MG63 (cell line): ENCODE measurements around the gene CCDC201. TPM values are rescaled to one million over a fixed set of nuclear protein-coding genes. Genes with fewer than 3 reads are reported as not detected.

Experiments used
- DNase-seq: peaks from one replicate; pipeline ENCODE4 v3.0.0-alpha.2; 2020
- H3K27me3 ChIP-seq: fragments of 250-450 bp; sonication (Bioruptor Pico); 2 replicates; pipeline ENCODE4 v1.5.1; 2020; ENCODE audit warnings: mild to moderate bottlenecking, moderate library complexity
- H3K36me3 ChIP-seq: fragments of 250-450 bp; sonication (Bioruptor Pico); 2 replicates; pipeline ENCODE4 v1.5.1; 2020; ENCODE audit warnings: mild to moderate bottlenecking, moderate library complexity
- H3K4me3 ChIP-seq: fragments of 250-450 bp; sonication (Bioruptor Pico); 2 replicates; pipeline ENCODE4 v1.5.1; 2020; ENCODE audit warnings: mild to moderate bottlenecking, moderate library complexity
- H3K9me3 ChIP-seq: fragments of 250-450 bp; sonication (Bioruptor Pico); 2 replicates; pipeline ENCODE4 v1.5.1; 2020; ENCODE audit warnings: mild to moderate bottlenecking, moderate library complexity
- total RNA-seq: library from RNA; depleted of rRNA; stranded (reverse); fragments of >200 nt; shearing (Covaris generic); gene quantifications from 2 replicates; pipeline ENCODE4 v1.2.3, GENCODE V29; 2014; ENCODE audit warnings: low replicate concordance

CCDC201 gene
- total RNA-seq, 1 experiment from 2014 or later, result not detected

- no peak for DNase-seq
- Histone ChIP-seq H3K27me3 (no peaks in the 10 kb centered on the region), H3K9me3 (peaks cover 4% of the 10 kb centered on the region; the same call in 1 of the 2 replicates), H3K4me3 (no peak overlapping the region), H3K36me3 (no peaks in the 10 kb centered on the region)
Observed at GRCh38 chr7:45898222-45898621, 25.3 kb upstream of the CCDC201 start.

- Histone ChIP-seq H3K36me3 (no peaks in the 10 kb centered on the region), H3K9me3 (peaks cover 4% of the 10 kb centered on the region; the same call in 1 of the 2 replicates), H3K4me3 (no peak overlapping the region), H3K27me3 (no peaks in the 10 kb centered on the region)
- peak; percentile 57 for DNase-seq
Observed at GRCh38 chr7:45897042-45897690, 24.3 kb upstream of the CCDC201 start.

DNA sequence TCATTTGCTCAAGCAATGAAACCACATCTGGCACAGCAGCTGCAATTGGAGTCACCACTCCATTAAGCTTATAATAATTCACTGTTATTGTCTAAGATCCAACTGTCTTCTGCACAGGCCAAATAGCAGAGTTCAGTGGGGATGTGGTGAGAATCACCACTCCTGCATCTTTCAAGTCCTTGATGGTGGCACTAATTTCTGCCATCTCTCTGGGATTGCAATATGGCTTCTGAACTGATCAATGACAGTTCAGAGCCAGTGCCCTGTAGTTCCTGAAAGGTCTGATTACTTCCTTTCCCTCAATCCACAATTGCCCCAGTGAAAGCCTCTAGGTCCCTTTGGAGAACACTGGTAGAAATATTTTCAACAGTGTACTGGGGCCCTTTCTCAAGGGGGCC, 21.8 kb upstream of the CCDC201 start:
- no peak for DNase-seq
- peaks cover 4% of the 10 kb centered on the region; the same call in 1 of the 2 replicates for H3K9me3 ChIP-seq
- H3K36me3 ChIP-seq, result no peaks in the 10 kb centered on the region
- no peak overlapping the region for H3K4me3 ChIP-seq
- H3K27me3 ChIP-seq, result no peaks in the 10 kb centered on the region

- Histone ChIP-seq H3K4me3 (no peak overlapping the region), H3K9me3 (peaks cover 4% of the 10 kb centered on the region; the same call in 1 of the 2 replicates), H3K27me3 (no peaks in the 10 kb centered on the region), H3K36me3 (no peaks in the 10 kb centered on the region)
- no peak for DNase-seq
Observed at GRCh38 chr7:45893996-45894664, 21.2 kb upstream of the CCDC201 start.

DNA sequence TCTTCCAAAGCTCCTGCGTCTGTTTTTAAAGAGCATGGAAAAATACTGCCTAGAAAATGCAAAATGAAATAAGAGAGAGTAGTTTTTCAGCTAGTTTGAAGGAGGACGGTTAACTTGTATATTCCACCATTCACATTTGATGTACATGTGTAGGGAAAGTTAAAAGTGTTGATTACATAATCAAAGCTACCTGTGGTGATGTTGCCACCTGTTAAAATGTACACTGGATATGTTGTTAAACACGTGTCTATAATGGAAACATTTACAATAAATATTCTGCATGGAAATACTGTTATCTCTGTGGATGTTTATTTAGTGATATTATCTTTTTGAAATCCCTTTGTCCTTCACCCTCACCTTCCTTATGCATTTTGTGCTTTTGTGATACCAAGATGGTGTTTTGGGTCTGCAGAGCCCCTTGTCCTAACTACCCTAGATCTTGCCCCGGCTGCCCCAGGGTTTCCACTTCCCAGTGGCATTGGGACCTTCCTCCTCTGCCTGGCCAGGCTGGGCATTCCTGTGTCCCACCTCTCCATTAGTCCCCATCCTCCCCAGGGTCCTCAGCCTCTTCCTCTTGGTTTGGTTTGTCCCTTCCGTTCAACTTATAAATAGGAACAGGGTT, 20.6 kb upstream of the CCDC201 start:
- Histone ChIP-seq H3K9me3 (no peaks in the 10 kb centered on the region), H3K27me3 (no peaks in the 10 kb centered on the region)

DNA sequence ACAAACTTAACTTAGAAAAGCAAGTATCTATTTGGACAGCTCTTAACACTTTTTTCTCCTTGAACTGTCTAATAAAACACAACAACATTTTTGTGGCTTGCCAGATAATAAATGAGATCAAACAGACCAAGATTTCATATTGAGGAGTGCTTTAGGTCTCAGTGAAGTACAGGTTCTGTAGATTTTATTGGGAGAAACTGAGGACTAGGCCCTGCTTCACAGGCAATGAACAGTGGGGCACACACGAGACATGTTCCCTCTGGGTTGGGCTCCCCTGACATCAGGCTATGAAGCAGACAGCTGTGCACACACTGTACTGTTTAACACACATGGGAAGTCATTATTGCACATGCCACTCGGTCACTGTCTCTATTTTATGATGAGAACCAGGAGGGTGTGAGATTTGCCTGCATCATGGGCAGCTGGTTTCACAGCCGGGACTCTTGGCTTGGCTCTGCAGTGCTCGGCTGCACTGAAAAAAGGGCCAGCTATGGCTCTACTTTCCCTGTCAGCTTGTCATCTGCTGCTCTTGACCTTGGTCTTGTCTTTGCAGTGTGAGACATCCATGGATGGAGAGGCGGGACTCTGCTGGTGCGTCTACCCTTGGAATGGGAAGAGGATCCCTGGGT, 19.6 kb upstream of the CCDC201 start:
- H3K27me3 ChIP-seq, result no peaks in the 10 kb centered on the region
- H3K4me3 ChIP-seq, result no peak overlapping the region
- no peaks in the 10 kb centered on the region for H3K9me3 ChIP-seq
- no peak for DNase-seq
- H3K36me3 ChIP-seq, result no peaks in the 10 kb centered on the region

More for the DNA sequence above, 20.6 kb upstream of the CCDC201 start:
- H3K36me3 ChIP-seq, result no peaks in the 10 kb centered on the region
- no peak for DNase-seq
- no peak overlapping the region for H3K4me3 ChIP-seq

DNA sequence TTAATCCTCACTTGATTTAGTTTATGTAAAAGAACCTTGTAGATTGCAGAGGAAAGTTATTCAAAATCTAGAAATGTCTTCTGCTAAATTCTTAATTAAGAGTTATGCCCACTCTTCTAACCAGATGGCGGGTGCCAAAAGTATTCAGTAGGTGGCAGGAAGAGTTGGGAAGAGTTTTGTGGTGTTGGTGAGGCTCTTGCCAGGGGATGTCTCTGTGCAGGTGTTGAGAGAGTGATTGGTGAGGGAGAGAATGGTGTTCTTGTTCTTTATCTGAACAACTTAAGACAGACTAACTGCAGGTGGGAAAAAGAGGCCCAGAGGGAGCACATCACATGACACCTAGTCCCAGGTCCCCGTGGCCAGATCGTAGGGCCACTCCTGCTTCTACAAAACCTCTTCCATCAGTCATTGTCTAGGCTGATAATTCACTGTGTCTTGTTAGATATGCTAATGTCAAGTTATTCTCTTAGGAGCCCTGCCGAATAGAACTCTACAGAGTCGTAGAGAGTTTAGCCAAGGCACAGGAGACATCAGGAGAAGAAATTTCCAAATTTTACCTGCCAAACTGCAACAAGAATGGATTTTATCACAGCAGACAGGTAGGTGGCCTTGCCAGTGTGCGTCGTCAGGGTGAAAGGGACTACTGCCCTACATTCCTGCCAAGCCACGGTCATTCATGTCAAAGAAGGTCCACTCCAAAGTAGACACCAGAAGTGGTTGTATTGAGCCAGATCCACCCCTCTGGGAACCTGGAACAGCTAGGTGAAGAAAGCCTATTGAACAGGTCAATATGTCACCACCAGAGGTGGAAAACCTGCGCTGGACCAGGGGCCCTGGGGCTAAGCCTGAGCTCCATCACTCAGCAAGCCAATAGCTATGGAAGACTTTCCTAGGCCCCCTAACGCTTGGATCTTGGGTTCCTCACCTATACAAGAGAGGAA, 18.9 kb upstream of the CCDC201 start:
- Histone ChIP-seq H3K36me3 (no peaks in the 10 kb centered on the region), H3K27me3 (no peaks in the 10 kb centered on the region), H3K9me3 (no peaks in the 10 kb centered on the region), H3K4me3 (no peak overlapping the region)
- DNase-seq, result no peak

- Histone ChIP-seq H3K27me3 (no peaks in the 10 kb centered on the region), H3K36me3 (no peaks in the 10 kb centered on the region), H3K4me3 (no peak overlapping the region), H3K9me3 (no peaks in the 10 kb centered on the region)
- DNase-seq, result no peak
Observed at GRCh38 chr7:45890902-45891461, 18.1 kb upstream of the CCDC201 start.

DNA sequence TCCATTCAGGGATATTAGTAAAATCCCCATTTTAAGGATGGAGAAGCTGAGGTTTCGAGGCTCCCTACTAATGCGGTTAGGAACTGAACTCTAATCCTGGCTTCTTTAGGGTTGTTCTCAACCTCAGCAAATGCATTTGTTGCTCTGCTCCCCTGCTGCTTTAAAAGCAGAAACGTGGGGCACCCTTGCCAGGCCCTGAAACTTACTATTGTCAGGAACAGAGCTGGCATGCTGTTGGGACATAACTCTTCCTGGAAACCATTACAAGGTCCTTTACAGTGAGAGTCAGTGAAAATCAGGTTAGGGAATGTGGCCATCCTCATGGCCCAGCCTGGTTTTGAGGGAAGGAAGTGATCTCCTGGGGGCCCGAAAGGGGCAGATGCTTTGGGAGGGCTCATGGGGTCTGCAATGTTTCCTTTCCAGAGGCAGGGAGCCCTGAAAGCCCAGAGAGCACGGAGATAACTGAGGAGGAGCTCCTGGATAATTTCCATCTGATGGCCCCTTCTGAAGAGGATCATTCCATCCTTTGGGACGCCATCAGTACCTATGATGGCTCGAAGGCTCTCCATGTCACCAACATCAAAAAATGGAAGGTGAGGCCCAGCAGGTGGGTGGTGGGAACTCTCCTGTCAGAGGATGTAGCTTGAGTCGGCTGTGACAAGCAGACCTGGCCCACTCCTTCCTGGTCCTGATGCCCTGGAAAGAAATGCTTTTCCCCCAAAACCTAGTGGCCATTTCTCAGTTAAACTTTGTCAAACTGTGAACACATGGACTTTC, 17.4 kb upstream of the CCDC201 start:
- Histone ChIP-seq H3K9me3 (no peaks in the 10 kb centered on the region), H3K4me3 (no peak overlapping the region)
- DNase-seq, result no peak

GRCh38 chr7:45889367-45890067, 16.6 kb upstream of the CCDC201 start:
- Histone ChIP-seq H3K4me3 (no peak overlapping the region), H3K27me3 (no peaks in the 10 kb centered on the region), H3K36me3 (no peaks in the 10 kb centered on the region), H3K9me3 (no peaks in the 10 kb centered on the region)
- no peak for DNase-seq

More for the DNA sequence above, 17.4 kb upstream of the CCDC201 start:
- Histone ChIP-seq H3K36me3 (no peaks in the 10 kb centered on the region), H3K27me3 (no peaks in the 10 kb centered on the region)

DNA sequence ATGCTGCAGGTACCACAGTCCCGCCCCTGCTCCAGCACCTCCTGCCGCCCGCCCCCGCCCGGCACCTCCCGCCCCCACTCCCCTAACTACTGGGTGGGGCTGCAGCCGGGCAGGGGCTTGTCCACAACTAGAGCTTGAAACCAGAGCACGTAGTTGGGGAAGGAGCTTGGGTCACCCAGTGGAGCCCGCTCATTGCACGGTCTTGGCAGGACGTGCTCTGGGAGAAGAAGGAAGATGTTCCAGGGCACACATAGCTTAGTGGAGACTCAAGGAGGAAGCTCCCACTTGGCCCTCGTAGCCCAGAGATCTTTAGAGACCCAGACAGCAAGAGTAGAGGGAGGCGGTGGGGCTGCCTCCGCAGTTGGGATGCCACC, 16.1 kb upstream of the CCDC201 start:
- Histone ChIP-seq H3K27me3 (no peaks in the 10 kb centered on the region), H3K4me3 (peak overlapping the region; percentile 35), H3K36me3 (no peaks in the 10 kb centered on the region), H3K9me3 (no peaks in the 10 kb centered on the region)
- DNase-seq, result peak; percentile 29

- H3K27me3 ChIP-seq, result no peaks in the 10 kb centered on the region
- DNase-seq, result no peak
- H3K36me3 ChIP-seq, result no peaks in the 10 kb centered on the region
- no peaks in the 10 kb centered on the region for H3K9me3 ChIP-seq
- peak within 1 kb of the TSS; percentile 35 for H3K4me3 ChIP-seq
Observed at GRCh38 chr7:45888185-45888992, 15.5 kb upstream of the CCDC201 start, which contains the start of gene IGFBP1. TSS of gene IGFBP1 (plus strand) at chr7:45888488. CDS start at chr7:45888653, 165 bp downstream.

- H3K27me3 ChIP-seq, result no peaks in the 10 kb centered on the region
- H3K36me3 ChIP-seq, result no peaks in the 10 kb centered on the region
- no peaks in the 10 kb centered on the region for H3K9me3 ChIP-seq
- DNase-seq, result no peak
- H3K4me3 ChIP-seq, result no peak overlapping the region
Observed at GRCh38 chr7:45886931-45887667, 14.2 kb upstream of the CCDC201 start.
